ENCODE results near the gene DSP.

- no peak for TF ChIP-seq CTCF (IDR thresholded peaks at IDR 0.05)
- TF ChIP-seq, protein P1, sequence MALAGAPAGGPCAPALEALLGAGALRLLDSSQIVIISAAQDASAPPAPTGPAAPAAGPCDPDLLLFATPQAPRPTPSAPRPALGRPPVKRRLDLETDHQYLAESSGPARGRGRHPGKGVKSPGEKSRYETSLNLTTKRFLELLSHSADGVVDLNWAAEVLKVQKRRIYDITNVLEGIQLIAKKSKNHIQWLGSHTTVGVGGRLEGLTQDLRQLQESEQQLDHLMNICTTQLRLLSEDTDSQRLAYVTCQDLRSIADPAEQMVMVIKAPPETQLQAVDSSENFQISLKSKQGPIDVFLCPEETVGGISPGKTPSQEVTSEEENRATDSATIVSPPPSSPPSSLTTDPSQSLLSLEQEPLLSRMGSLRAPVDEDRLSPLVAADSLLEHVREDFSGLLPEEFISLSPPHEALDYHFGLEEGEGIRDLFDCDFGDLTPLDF (CRISPR knock-in tag; IDR thresholded peaks at IDR 0.05), result no peak
- TF ChIP-seq HMGXB4 (CRISPR knock-in tag; IDR thresholded peaks at IDR 0.05), result no peak
- no peak for TF ChIP-seq ESRRA (CRISPR knock-in tag; IDR thresholded peaks at IDR 0.05; ENCODE audit: borderline replicate concordance)
- no peak for TF ChIP-seq E2F5 (CRISPR knock-in tag; IDR thresholded peaks at IDR 0.05)
- TF ChIP-seq, protein P2, sequence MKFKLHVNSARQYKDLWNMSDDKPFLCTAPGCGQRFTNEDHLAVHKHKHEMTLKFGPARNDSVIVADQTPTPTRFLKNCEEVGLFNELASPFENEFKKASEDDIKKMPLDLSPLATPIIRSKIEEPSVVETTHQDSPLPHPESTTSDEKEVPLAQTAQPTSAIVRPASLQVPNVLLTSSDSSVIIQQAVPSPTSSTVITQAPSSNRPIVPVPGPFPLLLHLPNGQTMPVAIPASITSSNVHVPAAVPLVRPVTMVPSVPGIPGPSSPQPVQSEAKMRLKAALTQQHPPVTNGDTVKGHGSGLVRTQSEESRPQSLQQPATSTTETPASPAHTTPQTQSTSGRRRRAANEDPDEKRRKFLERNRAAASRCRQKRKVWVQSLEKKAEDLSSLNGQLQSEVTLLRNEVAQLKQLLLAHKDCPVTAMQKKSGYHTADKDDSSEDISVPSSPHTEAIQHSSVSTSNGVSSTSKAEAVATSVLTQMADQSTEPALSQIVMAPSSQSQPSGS (CRISPR knock-in tag; IDR thresholded peaks at IDR 0.05; ENCODE audit: borderline replicate concordance, low read depth), result no peak
- TF ChIP-seq, protein P3, sequence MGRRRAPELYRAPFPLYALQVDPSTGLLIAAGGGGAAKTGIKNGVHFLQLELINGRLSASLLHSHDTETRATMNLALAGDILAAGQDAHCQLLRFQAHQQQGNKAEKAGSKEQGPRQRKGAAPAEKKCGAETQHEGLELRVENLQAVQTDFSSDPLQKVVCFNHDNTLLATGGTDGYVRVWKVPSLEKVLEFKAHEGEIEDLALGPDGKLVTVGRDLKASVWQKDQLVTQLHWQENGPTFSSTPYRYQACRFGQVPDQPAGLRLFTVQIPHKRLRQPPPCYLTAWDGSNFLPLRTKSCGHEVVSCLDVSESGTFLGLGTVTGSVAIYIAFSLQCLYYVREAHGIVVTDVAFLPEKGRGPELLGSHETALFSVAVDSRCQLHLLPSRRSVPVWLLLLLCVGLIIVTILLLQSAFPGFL (CRISPR knock-in tag; IDR thresholded peaks at IDR 0.05; ENCODE audit: borderline replicate concordance), result no peak
- TF ChIP-seq KAT7 (CRISPR knock-in tag; IDR thresholded peaks at IDR 0.05; ENCODE audit: borderline replicate concordance), result no peak
- no peak for TF ChIP-seq E2F4 (CRISPR knock-in tag; IDR thresholded peaks at IDR 0.05; ENCODE audit: borderline replicate concordance, low read depth)
- no peak for TF ChIP-seq MLX (CRISPR knock-in tag; IDR thresholded peaks at IDR 0.05)
- TF ChIP-seq FOXK1 (CRISPR knock-in tag; IDR thresholded peaks at IDR 0.05), result no peak
- TF ChIP-seq NR3C1 (CRISPR knock-in tag; conservative IDR thresholded peaks at IDR 0.05; ENCODE audit: low read depth), result no peak
These were observed 15.1 kb downstream of the DSP start for GRCh38 chr6:7556394-7557106.
